ENCODE measurements around the gene GAPDHS. TPM values are rescaled to one million over a fixed set of nuclear protein-coding genes. Genes with fewer than 3 reads are reported as not detected.

Gene GAPDHS
- total and polyA plus RNA-seq, 2 donors (not counting 1 experiment from before 2014, with no cell fraction given): not detected

GRCh38 chr19:35558400-35559280 is 25.4 kb downstream of the GAPDHS start:
- Histone ChIP-seq H3K36me3 (replicated peaks in 1 of 2; ENCODE audit: control extremely low read depth in 1 of 2, control insufficient read depth in 1 of 2, extremely low read depth in 1 of 2, insufficient read depth in 2 of 2, low read length in 1 of 2) (no peaks in the 10 kb centered on the region), H3K9ac (ENCODE audit: low read length) (peak overlapping the region; percentile 37), H2AFZ (ENCODE audit: insufficient read depth, low read depth, low read length, poor library complexity, severe bottlenecking) (peak overlapping the region; percentile 54), H3K27me3 (replicated peaks in 1 of 4; ENCODE audit: control extremely low read depth in 1 of 4, control insufficient read depth in 3 of 4, insufficient read depth in 4 of 4, low read length in 3 of 4) (peaks cover 0 to 48% (median 10%) of the 10 kb centered on the region in 4 experiments), H3K27ac (ENCODE audit: low read length in 2 of 2) (no peak overlapping the region), H3K79me2 (ENCODE audit: control insufficient read depth, insufficient read depth, low read length) (no peaks in the 10 kb centered on the region), H3K4me2 (replicated peaks; ENCODE audit: low read depth, low read length, poor library complexity, severe bottlenecking) (peak overlapping the region; percentile 74), H3K4me3 (ENCODE audit: control extremely low read depth in 1 of 5, extremely low read depth in 1 of 5, insufficient read depth in 1 of 5, low read depth in 2 of 5, low read length in 4 of 5) (peak overlapping the region in 3 of 5 experiments; percentile 32 to 45 (median 42)), H3K4me1 (ENCODE audit: control insufficient read depth in 2 of 2, insufficient read depth in 2 of 2, low read length in 2 of 2) (peaks cover 23 to 24% of the 10 kb centered on the region in 2 donors), H3K9me3 (ENCODE audit: control extremely low read depth in 1 of 3, control insufficient read depth in 2 of 3, insufficient read depth in 1 of 3, low read length in 2 of 3) (peaks cover 0 to 14% (median 0%) of the 10 kb centered on the region in 3 donors), H4K20me1 (ENCODE audit: control insufficient read depth, insufficient read depth, low read length, poor library complexity, severe bottlenecking) (no peaks in the 10 kb centered on the region)
- no peak for ATAC-seq (ENCODE audit: low read depth)
- TF ChIP-seq CTCF (IDR thresholded peaks at IDR 0.05): no peak
- TF ChIP-seq EZH2 (IDR thresholded peaks at IDR 0.05; ENCODE audit: borderline replicate concordance, insufficient read depth, low read depth, low read length, poor library complexity, severe bottlenecking): no peak
- WGBS (ENCODE audit: insufficient coverage): 32% methylated on average over 48 of the region's 53 CpGs
- POLR2A ChIA-PET: no interaction called here
- peaks cover 27% of the 10 kb centered on the region for H3K4me1 Mint-ChIP-seq
- H3K27ac Mint-ChIP-seq: no peak overlapping the region
- peak; percentile 31 for DNase-seq
- H3K4me3 Mint-ChIP-seq: peak overlapping the region; percentile 67
- H3K27me3 Mint-ChIP-seq: peaks cover 44% of the 10 kb centered on the region
- intact Hi-C loops (cut with micrococcal nuclease): no loop called here
- CTCF ChIA-PET: interaction anchor here (1.0 to 1.8 kb wide), 3 partner anchors 10 to 48 kb away, joined by 3 to 8 read pairs (median 4); no protein-coding TSS in a partner anchor
- no peaks in the 10 kb centered on the region for H3K9me3 Mint-ChIP-seq (ENCODE audit: insufficient read depth)

DNA sequence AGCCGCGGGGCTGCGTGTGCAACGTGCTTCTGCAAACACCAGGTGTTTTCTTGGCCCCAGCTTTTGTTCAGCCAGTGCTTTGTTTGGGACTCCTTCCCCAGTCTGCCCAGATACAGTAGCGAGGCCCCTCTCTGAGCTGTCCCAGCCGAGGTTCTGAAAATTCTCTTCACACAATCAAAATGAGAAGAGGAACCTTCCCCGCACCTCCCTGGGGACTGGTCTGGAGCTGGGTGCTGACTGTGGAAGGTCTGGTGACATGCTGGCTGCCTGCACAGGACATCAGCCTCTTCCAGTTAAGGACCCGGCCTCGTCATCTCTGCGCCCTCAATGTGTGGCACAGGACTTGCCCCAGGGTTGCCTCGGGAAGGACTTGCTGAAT is 26.0 kb downstream of the GAPDHS start:
- ATAC-seq (ENCODE audit: low read depth): peak; percentile 82
- peak; percentile 65 for DNase-seq
- POLR2A ChIA-PET: no interaction called here

More for the DNA sequence above, 26.0 kb downstream of the GAPDHS start:
- no peak overlapping the region for H3K9ac ChIP-seq (ENCODE audit: low read length)
- peaks cover 47% of the 10 kb centered on the region for H3K27me3 Mint-ChIP-seq
- H2AFZ ChIP-seq (ENCODE audit: insufficient read depth, low read depth, low read length, poor library complexity, severe bottlenecking): no peak overlapping the region
- H3K4me2 ChIP-seq (replicated peaks; ENCODE audit: low read depth, low read length, poor library complexity, severe bottlenecking): peak overlapping the region; percentile 74
- H3K9me3 ChIP-seq (ENCODE audit: control extremely low read depth in 1 of 3, control insufficient read depth in 2 of 3, insufficient read depth in 1 of 3, low read length in 2 of 3): peaks cover 0 to 14% (median 0%) of the 10 kb centered on the region in 3 donors
- H3K4me3 Mint-ChIP-seq: peak overlapping the region; percentile 55
- no peaks in the 10 kb centered on the region for H3K36me3 ChIP-seq (replicated peaks in 1 of 2; ENCODE audit: control extremely low read depth in 1 of 2, control insufficient read depth in 1 of 2, extremely low read depth in 1 of 2, insufficient read depth in 2 of 2, low read length in 1 of 2)
- peaks cover 0 to 48% (median 10%) of the 10 kb centered on the region in 4 experiments for H3K27me3 ChIP-seq (replicated peaks in 1 of 4; ENCODE audit: control extremely low read depth in 1 of 4, control insufficient read depth in 3 of 4, insufficient read depth in 4 of 4, low read length in 3 of 4)
- WGBS (ENCODE audit: insufficient coverage): 60% methylated on average over 11 of the region's 11 CpGs
- H3K27ac ChIP-seq (ENCODE audit: low read length in 2 of 2): no peak overlapping the region
- H3K79me2 ChIP-seq (ENCODE audit: control insufficient read depth, insufficient read depth, low read length): no peaks in the 10 kb centered on the region
- no peaks in the 10 kb centered on the region for H4K20me1 ChIP-seq (ENCODE audit: control insufficient read depth, insufficient read depth, low read length, poor library complexity, severe bottlenecking)
- peaks cover 27% of the 10 kb centered on the region for H3K4me1 Mint-ChIP-seq
- TF ChIP-seq CTCF (IDR thresholded peaks at IDR 0.05) (no peak), EZH2 (IDR thresholded peaks at IDR 0.05; ENCODE audit: borderline replicate concordance, insufficient read depth, low read depth, low read length, poor library complexity, severe bottlenecking) (no peak)
- intact Hi-C loops (cut with micrococcal nuclease): no loop called here
- H3K4me1 ChIP-seq (ENCODE audit: control insufficient read depth in 2 of 2, insufficient read depth in 2 of 2, low read length in 2 of 2): peaks cover 23 to 24% of the 10 kb centered on the region in 2 donors
- H3K9me3 Mint-ChIP-seq (ENCODE audit: insufficient read depth): no peaks in the 10 kb centered on the region
- no peak overlapping the region for H3K4me3 ChIP-seq (ENCODE audit: control extremely low read depth in 1 of 5, extremely low read depth in 1 of 5, insufficient read depth in 1 of 5, low read depth in 2 of 5, low read length in 4 of 5)
- peak overlapping the region; percentile 63 for H3K27ac Mint-ChIP-seq
- CTCF ChIA-PET: interaction anchor here (1.0 to 1.7 kb wide), 2 partner anchors 11 to 49 kb away, joined by 3 to 8 read pairs; no protein-coding TSS in a partner anchor

All from B cell (primary cell).